GM19238 (cell line): Measurements from ENCODE around the gene CAPN3.

ENCODE experiments used
- DNase-seq: peaks from one replicate; pipeline ENCODE4 v3.0.0; 2011; ENCODE audit warnings: low spot score; ENCODE audit not compliant: insufficient read length

Gene CAPN3

DNA sequence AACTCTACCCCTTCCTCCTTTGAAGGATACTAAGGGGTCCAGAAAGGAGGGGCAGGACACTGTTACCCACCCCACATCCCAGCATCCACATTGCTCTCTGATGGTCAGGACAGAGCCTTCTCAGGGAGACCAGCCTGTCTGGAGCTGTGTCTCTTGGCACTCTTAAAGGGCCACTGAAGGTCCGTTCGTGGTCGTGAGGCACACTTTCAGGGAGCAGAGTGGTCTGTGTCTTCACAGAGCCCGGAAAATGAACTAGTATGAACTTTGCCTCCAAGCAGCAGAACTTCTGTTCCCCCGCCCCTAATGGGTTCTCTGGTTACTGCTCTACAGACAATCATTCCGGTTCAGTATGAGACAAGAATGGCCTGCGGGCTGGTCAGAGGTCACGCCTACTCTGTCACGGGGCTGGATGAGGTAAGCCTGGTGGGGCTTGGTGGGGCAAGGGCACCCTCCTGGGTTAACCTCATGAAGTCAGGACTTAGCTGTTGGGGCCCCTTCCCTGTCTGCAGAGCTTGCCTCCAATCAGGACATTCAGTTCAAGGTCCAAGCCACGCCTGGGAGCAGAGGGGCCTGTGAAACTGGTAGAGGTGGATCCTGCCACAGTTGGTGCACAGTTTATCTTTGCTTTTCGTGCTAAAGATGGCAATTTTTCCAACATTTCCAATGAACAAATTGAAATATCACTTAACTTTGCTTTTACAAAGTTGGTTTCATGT, 33.2 kb downstream of the CAPN3 start:
- no peak for DNase-seq

DNA sequence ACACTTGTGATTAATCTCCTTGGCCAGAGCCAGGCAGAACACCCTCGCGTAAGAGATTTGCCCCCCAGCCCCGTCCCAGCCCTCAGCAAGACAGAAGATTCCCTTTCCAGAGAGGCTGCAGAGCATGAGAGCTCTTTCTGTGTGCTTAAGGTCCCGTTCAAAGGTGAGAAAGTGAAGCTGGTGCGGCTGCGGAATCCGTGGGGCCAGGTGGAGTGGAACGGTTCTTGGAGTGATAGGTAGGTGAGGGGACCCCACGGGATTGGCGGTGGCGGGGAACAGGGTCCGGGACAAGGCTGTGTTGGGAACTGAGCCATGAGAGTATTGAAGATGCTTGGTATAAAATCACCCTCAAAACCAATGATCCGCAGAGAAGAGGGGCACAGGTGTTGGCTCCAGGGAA, 34.8 kb downstream of the CAPN3 start:
- DNase-seq, result no peak

DNA sequence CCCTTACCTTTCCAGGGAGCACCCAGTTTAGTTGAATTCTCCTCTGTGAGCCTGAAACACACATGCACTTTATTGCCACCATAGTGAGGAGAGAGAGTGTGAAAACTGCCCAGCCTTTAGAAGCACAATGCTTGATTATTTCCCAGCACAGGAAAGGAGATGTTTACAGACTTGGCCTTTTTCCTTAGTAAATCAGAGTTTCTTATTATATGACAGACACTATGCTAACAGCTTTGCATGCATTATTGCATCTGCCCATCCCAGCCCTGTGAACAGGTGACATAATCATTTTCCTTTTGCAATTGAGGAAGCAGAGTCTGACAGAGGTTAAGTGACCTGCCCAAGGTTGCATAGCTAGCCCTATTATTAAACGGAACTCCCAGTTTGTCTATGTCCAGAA, 36.5 kb downstream of the CAPN3 start:
- no peak for DNase-seq

DNA sequence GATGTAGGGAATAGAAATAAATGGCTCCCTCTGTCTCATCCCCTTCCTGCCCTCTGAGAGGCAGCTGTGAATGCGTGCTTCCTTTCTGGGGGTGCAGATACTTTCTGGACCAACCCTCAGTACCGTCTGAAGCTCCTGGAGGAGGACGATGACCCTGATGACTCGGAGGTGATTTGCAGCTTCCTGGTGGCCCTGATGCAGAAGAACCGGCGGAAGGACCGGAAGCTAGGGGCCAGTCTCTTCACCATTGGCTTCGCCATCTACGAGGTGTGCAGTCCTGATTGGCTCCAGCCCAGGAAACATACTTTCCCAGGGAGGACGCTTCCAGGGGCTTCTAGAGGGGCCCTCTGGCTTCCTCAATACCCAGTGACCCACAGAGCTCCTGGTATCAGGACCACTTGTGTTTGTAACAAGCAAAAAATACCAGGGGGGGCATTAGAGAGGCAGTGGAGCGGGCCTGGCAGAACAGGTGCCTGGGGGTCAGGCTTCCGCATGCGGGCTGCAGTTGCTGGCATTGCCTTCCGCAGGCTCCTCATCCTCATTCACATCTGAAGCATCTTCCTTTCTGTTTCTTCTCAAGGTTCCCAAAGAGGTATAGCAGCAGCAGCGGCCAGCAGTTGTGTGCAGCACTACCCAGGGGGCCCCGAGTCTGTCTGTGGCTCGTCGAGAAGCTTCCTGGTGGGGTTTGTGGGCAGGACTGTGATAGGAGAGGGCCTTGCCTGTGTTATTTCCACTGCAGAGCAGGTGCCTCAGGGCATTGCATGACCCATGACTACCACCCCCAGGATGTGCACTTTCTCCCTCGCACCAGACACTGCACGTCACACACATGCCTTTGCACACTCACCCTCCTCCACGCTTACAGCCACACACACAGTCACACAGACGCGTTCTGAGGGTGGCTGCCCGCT, 42.5 kb downstream of the CAPN3 start:
- no peak for DNase-seq

- DNase-seq, result no peak
Measured at GRCh38 chr15:42402455-42403205, 43.3 kb downstream of the CAPN3 start.

DNA sequence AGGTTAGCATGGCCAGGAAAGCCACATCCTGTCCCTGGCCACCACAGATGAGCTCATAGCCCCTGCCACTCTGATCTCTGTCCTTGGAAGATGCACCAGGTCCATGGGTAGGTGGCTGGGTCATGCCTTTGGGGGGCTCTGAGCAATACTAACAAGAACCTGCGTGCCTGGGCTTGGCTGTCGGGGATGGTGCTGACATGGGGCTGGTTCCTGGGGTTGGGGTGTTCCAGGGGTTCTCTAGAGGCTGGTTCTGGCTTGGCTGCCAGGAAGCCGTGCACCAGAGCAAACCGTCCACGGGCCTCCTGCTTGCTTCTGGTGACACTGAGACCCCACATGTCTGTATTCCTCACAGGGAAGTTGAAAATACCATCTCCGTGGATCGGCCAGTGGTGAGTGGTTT, 44.1 kb downstream of the CAPN3 start:
- no peak for DNase-seq

DNA sequence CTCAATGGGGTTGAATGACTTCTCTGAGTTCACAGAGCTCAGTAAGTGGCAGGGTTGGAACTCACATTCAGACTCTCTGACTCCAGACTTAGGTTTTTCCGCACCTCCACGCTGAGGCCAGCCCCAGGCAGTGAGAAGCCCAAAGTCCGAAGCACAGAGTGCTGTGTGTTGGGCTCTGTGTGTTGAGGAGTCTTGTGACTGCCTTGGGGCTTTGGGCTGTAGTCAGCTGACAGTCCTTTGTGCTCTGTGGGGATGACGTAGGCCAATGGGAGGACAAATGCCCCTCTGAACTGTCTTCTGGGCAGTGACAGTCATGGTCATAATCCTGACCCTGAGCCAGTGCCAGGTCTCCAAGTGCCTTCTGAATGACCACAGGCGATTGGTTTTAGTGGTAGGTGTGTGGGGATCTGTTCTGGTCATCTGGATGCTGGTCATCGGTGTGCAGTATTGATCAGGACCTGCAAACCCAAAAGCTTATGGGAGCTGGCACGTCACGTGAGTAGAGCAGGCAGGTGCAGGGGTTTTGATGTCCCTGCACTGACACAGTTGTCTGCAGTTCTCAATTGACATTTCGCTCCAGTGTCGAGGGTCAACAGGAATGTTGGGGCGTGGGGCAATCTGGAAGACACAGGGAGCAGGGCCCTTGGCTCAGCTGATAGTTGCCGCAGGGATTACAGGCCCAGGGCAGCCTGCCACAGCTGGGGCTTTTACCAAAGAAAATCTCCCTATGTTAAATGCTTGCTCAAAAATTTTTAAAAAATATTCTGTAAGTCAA, 45.3 kb downstream of the CAPN3 start:
- DNase-seq, result no peak

- DNase-seq, result no peak
Measured at GRCh38 chr15:42405863-42406482, 46.7 kb downstream of the CAPN3 start.

DNA sequence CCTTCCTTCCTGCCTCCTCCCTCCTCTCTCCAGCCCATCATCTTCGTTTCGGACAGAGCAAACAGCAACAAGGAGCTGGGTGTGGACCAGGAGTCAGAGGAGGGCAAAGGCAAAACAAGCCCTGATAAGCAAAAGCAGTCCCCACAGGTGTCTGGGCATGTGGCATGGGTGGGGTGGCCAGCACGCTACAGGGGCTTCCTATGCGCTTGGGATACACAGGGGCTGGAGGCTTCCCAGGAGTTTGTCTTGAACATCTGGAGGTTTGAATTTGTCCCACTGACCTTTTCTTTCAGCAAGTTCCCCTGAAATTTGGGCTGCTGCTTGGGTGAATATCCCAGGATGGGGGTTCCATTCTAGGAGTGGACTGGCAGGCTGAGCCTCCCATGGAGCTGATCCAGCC, 48.9 kb downstream of the CAPN3 start:
- no peak for DNase-seq

DNA sequence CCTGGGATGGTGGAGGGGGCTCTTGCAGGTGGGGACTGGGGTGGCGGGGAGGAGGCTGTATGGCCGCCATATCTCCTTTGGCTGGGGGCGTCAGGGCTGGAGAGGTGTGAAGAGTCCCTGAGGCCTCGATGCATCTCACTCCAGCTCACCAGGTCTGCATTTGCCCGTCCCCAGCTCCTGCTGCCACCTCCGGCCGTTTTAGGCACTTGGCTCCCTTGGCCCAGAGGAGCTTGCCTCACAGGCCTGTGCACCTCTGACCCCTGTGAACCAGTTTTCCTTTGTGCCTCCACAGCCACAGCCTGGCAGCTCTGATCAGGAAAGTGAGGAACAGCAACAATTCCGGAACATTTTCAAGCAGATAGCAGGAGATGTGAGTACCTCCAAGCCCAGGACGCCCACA, 49.7 kb downstream of the CAPN3 start:
- no peak for DNase-seq

- DNase-seq, result no peak
Measured at GRCh38 chr15:42411884-42412283, 52.6 kb downstream of the CAPN3 start.

DNA sequence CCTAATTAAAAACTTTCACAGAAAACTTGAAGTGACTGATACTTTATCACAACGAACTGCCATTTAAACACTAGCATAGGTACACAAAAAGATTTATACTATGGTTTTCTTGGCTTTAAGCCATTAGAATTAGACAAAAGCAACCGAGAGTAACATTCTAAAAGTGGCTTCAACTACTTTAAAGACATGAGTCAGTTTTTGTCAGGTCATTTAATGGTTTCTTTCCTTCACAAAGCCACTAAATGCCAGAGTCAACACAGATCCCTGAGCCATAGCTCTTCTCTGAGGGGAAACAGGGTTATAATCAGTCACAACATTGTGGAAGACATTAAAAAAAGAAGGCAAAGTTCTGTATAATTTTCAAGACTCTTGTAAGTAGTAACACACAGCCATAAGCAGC, 54.6 kb downstream of the CAPN3 start:
- DNase-seq, result no peak

- no peak for DNase-seq
Measured at GRCh38 chr15:42419369-42419768, 60.1 kb downstream of the CAPN3 start.

DNA sequence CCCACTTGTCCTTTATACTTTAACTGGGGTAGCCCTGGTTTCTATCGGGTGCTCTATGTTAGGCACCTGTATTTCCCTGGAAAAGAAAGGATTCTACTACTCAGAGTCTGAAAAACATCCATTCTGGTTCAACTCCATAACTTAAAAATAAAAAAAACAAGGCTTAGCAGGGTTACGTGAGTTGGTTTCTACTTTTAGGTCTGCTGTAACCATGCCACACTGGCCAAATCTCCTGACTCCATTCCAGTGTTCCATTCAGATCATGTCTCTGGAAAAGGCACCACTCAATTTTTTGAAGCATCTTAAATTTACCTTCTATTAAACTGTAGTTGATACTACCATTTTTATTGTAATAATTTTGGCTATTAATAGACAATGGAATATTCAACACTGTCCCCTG, 62.1 kb downstream of the CAPN3 start:
- DNase-seq, result no peak

GRCh38 chr15:42427429-42428223, 68.3 kb downstream of the CAPN3 start:
- no peak for DNase-seq

- DNase-seq, result no peak
Measured at GRCh38 chr15:42444415-42445063, 85.2 kb downstream of the CAPN3 start.

DNA sequence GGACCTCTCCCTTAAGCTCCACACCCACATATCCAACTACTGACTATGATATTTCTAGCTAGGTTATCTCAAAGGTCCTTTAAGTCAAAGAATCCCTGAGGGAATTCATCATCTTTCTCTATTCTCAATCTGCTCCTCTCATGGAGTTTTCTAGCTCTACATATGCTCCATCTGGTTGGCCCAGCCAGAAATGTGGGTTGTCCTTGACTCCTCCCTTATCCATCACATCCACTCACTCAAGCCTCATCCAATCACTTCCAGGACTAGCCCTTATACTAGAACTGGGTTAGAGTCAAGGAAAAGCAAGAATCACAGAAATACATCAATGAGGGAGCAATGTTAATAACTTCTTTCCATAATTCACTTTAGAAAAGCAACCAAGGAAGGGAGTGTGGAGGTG, 86.2 kb downstream of the CAPN3 start:
- DNase-seq, result no peak

DNA sequence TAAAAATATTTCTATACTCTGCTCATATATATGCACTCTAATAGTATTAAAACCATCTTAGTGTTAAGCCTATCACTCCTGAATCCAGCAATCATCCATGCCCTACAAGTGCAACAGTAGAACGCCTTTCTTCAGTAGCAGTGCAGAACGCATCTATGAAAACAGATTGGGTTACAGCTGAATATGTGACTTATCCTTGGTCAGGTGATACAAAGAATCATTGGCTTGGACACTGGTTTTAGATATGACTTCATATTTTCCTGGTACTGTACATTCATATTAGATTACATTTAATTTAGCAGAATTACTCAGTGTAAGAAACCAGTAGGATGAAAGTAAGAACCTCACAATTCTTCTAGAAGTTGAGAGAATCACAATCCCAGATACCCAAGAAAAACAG, 88.3 kb downstream of the CAPN3 start:
- DNase-seq, result no peak

DNA sequence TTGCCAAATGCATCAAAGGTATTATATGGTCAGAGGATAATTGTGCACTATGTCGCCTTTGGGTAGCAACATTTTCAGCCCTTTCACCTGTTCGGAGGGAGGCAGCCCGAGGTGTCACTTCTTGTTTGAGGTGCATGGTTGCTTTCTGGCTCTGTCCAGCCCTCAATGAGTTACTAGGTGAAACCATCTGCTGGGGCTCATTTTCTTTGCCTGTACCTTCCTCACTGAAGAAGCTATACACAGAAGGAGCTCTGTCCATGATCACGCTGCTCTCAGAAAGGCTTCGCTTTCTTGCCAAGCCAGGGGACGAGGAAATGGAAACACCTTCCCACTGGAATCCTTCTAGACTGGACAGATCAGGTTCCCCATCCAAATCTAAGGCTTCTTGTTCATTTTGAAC, 89.0 kb downstream of the CAPN3 start:
- DNase-seq, result no peak
